ENCODE data around the gene GPD2.

Gene GPD2

DNA sequence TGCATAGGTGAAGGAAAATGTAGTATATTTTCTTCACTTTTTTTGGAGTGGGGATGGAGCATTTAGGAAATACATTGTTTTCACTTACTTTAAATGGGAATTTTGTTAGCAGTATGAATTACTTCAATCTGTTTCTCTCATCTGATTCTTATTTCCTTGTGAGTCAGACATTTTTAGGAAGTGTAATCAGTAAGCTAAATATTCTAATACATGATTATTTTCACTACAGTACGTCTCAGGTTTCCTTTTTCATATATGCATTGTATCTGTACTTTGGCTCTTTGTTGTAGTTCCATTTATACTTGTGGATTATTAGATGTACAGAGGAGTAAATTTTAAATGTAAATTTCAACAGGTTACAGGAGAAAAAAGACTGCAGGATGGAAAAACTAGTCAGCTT, 27.9 kb downstream of the GPD2 start:
- Histone ChIP-seq H3K27ac (ENCODE audit: insufficient read depth in 1 of 2, low read depth in 1 of 2, low read length in 2 of 2, poor library complexity in 1 of 2, severe bottlenecking in 2 of 2) (no peak overlapping the region), H3K9me3 (ENCODE audit: control extremely low read depth in 1 of 5, control insufficient read depth in 4 of 5, insufficient read depth in 2 of 5, low read depth in 1 of 5, low read length in 4 of 5) (no peaks in the 10 kb centered on the region), H3K27me3 (replicated peaks in 2 of 5; ENCODE audit: control insufficient read depth in 4 of 5, insufficient read depth in 5 of 5, low read length in 4 of 5) (no peaks in the 10 kb centered on the region), H3K4me3 (ENCODE audit: control insufficient read depth in 1 of 7, extremely low read depth in 1 of 7, insufficient read depth in 4 of 7, low read depth in 2 of 7, low read length in 6 of 7) (no peak overlapping the region), H3K36me3 (ENCODE audit: control insufficient read depth in 4 of 4, insufficient read depth in 4 of 4, low read length in 3 of 4) (no peaks in the 10 kb centered on the region), H3K4me1 (ENCODE audit: control extremely low read depth in 1 of 4, control insufficient read depth in 4 of 4, insufficient read depth in 4 of 4, low read length in 3 of 4) (peaks cover 0 to 9% (median 2%) of the 10 kb centered on the region in 4 experiments)
- ChIA-PET POLR2A (no interaction called here), CTCF (no interaction called here)
- DNase-seq: no peak
- no CpG with 5 or more reads among the region's 1 CpG for WGBS (ENCODE audit: insufficient coverage)

GRCh38 chr2:156465573-156465972, 29.4 kb downstream of the GPD2 start:
- ChIA-PET CTCF (interaction anchor here (1.5 kb wide), 1 partner anchor 68 kb away, joined by 3 read pairs; no protein-coding TSS in a partner anchor), POLR2A (no interaction called here)
- no CpG with 5 or more reads among the region's 2 CpGs for WGBS (ENCODE audit: insufficient coverage)
- no peak for DNase-seq
- H3K27me3 ChIP-seq (replicated peaks in 2 of 5; ENCODE audit: control insufficient read depth in 4 of 5, insufficient read depth in 5 of 5, low read length in 4 of 5): no peaks in the 10 kb centered on the region
- peaks cover 0 to 10% (median 7%) of the 10 kb centered on the region in 4 experiments for H3K4me1 ChIP-seq (ENCODE audit: control extremely low read depth in 1 of 4, control insufficient read depth in 4 of 4, insufficient read depth in 4 of 4, low read length in 3 of 4)
- H3K36me3 ChIP-seq (ENCODE audit: control insufficient read depth in 4 of 4, insufficient read depth in 4 of 4, low read length in 3 of 4): no peaks in the 10 kb centered on the region
- H3K27ac ChIP-seq (ENCODE audit: insufficient read depth in 1 of 2, low read depth in 1 of 2, low read length in 2 of 2, poor library complexity in 1 of 2, severe bottlenecking in 2 of 2): no peak overlapping the region
- H3K9me3 ChIP-seq (ENCODE audit: control extremely low read depth in 1 of 5, control insufficient read depth in 4 of 5, insufficient read depth in 2 of 5, low read depth in 1 of 5, low read length in 4 of 5): no peaks in the 10 kb centered on the region
- H3K4me3 ChIP-seq (ENCODE audit: control insufficient read depth in 1 of 7, extremely low read depth in 1 of 7, insufficient read depth in 4 of 7, low read depth in 2 of 7, low read length in 6 of 7): no peak overlapping the region

DNA sequence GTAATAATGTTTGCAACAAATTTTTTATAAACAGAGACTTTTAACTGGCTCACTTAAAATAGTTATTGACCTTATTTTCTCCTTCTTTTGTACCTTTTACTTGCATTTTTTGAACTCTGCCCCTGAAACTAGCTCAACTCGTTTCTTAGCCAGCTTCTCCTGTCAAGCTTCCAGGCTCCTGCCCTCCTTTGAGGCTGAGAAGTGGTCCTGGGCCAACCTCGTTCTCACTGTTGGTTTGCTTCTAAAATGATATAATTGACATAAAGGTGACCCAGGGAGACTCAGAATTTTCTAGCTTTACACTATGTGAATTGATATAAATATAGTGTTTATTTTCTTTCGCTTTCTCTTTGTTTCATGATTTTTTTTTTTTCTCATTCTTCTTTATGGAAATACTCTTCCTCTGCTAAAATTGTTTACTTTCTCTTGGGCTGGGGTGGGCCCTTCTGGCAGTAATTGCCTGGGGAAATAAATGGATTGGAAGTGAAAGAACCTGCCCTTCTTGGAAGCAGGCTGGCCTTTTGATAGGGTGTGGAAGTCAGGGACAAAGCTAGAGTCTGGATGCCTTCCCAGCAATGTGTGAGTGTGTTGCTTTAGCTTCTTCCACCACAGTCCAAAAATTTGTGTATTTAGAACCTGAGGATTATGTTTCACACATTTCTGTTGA, 30.7 kb downstream of the GPD2 start:
- WGBS (ENCODE audit: insufficient coverage): no CpG with 5 or more reads among the region's 3 CpGs
- H3K9me3 ChIP-seq (ENCODE audit: control extremely low read depth in 1 of 5, control insufficient read depth in 4 of 5, insufficient read depth in 2 of 5, low read depth in 1 of 5, low read length in 4 of 5): no peaks in the 10 kb centered on the region
- ChIA-PET CTCF (interaction anchor here (0.6 kb wide), 1 partner anchor 67 kb away, joined by 4 read pairs; no protein-coding TSS in a partner anchor), POLR2A (interaction anchor here (0.6 kb wide), 1 partner anchor 8 kb away, joined by 3 read pairs; no protein-coding TSS in a partner anchor)
- H3K4me3 ChIP-seq (ENCODE audit: control insufficient read depth in 1 of 7, extremely low read depth in 1 of 7, insufficient read depth in 4 of 7, low read depth in 2 of 7, low read length in 6 of 7): peak overlapping the region in 1 of 7 experiments; percentile 25
- DNase-seq: no peak
- peaks cover 0 to 19% (median 15%) of the 10 kb centered on the region in 4 experiments for H3K4me1 ChIP-seq (ENCODE audit: control extremely low read depth in 1 of 4, control insufficient read depth in 4 of 4, insufficient read depth in 4 of 4, low read length in 3 of 4)
- no peaks in the 10 kb centered on the region for H3K27me3 ChIP-seq (replicated peaks in 2 of 5; ENCODE audit: control insufficient read depth in 4 of 5, insufficient read depth in 5 of 5, low read length in 4 of 5)
- H3K36me3 ChIP-seq (ENCODE audit: control insufficient read depth in 4 of 4, insufficient read depth in 4 of 4, low read length in 3 of 4): no peaks in the 10 kb centered on the region
- no peak overlapping the region for H3K27ac ChIP-seq (ENCODE audit: insufficient read depth in 1 of 2, low read depth in 1 of 2, low read length in 2 of 2, poor library complexity in 1 of 2, severe bottlenecking in 2 of 2)

DNA sequence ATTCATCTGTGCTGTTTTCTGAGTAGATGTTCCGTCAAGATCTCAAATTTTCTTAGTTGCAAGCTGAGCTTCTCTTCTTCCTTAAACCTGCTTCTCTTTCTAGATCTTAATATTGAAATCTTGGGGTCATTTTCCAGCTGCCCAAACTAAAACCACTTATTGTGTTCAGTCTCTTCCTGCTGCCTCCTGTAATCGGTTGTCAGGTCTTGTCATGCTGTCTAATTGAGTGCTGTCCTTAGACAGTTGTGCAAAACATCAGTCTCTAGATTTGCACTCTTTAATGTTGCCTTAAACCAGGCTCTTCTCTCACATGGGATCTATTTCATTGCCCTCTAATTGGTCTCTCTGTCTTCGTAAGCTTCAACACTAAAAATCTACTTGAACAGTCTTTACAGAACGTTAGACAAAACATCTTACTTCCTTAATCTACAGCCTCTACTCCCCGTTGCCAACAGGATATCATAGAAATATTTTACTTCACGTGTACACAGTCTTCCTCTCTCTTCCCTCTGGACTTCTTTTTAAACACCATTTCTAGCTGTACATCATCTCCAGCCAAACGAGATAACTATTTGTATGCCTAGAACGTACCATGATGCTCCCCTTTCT, 34.9 kb downstream of the GPD2 start:
- H3K27ac ChIP-seq (ENCODE audit: insufficient read depth in 1 of 2, low read depth in 1 of 2, low read length in 2 of 2, poor library complexity in 1 of 2, severe bottlenecking in 2 of 2): no peak overlapping the region
- H3K4me3 ChIP-seq (ENCODE audit: control insufficient read depth in 1 of 7, extremely low read depth in 1 of 7, insufficient read depth in 4 of 7, low read depth in 2 of 7, low read length in 6 of 7): peak overlapping the region in 5 of 7 experiments; percentile 2 to 42 (median 31)
- no peaks in the 10 kb centered on the region for H3K27me3 ChIP-seq (replicated peaks in 2 of 5; ENCODE audit: control insufficient read depth in 4 of 5, insufficient read depth in 5 of 5, low read length in 4 of 5)
- peak in 2 of 3 donors; percentile 42 to 57 for DNase-seq
- H3K36me3 ChIP-seq (ENCODE audit: control insufficient read depth in 4 of 4, insufficient read depth in 4 of 4, low read length in 3 of 4): no peaks in the 10 kb centered on the region
- WGBS (ENCODE audit: insufficient coverage): 19% methylated on average over 8 of the region's 8 CpGs
- CTCF ChIA-PET: interaction anchor here (0.9 kb wide), 1 partner anchor 118 kb away, joined by 3 read pairs; no protein-coding TSS in a partner anchor
- no peaks in the 10 kb centered on the region for H3K9me3 ChIP-seq (ENCODE audit: control extremely low read depth in 1 of 5, control insufficient read depth in 4 of 5, insufficient read depth in 2 of 5, low read depth in 1 of 5, low read length in 4 of 5)
- H3K4me1 ChIP-seq (ENCODE audit: control extremely low read depth in 1 of 4, control insufficient read depth in 4 of 4, insufficient read depth in 4 of 4, low read length in 3 of 4): peaks cover 0 to 18% (median 15%) of the 10 kb centered on the region in 4 experiments
- POLR2A ChIA-PET: no interaction called here

DNA sequence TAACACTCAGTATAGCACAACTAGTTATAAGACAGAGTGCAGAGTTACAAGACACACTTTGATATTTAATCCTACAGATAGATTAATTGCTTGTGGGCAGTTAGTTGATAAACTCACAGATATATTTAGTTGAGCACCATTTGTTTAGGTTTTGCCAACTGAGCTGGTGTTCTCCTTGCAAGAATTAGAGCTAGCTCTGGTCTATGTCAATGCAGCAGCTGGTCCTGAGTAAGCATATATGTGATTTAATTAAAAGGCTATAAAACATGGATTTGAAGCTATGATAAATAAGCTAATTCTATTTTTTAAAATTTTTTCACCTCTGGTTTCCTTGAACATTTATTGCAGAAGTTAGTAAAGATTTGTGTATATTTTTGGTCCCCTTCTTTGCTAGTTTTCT, 35.6 kb downstream of the GPD2 start:
- peaks cover 0 to 1% (median 0%) of the 10 kb centered on the region in 4 experiments for H3K36me3 ChIP-seq (ENCODE audit: control insufficient read depth in 4 of 4, insufficient read depth in 4 of 4, low read length in 3 of 4)
- no peak overlapping the region for H3K27ac ChIP-seq (ENCODE audit: insufficient read depth in 1 of 2, low read depth in 1 of 2, low read length in 2 of 2, poor library complexity in 1 of 2, severe bottlenecking in 2 of 2)
- DNase-seq: no peak
- ChIA-PET POLR2A (interaction anchor here (1.1 kb wide), 1 partner anchor 10 kb away, joined by 4 read pairs; no protein-coding TSS in a partner anchor), CTCF (interaction anchor here (0.8 to 0.9 kb wide), 3 partner anchors 9 to 118 kb away, joined by 3 to 4 read pairs (median 3); no protein-coding TSS in a partner anchor)
- no peak overlapping the region for H3K4me3 ChIP-seq (ENCODE audit: control insufficient read depth in 1 of 7, extremely low read depth in 1 of 7, insufficient read depth in 4 of 7, low read depth in 2 of 7, low read length in 6 of 7)
- H3K4me1 ChIP-seq (ENCODE audit: control extremely low read depth in 1 of 4, control insufficient read depth in 4 of 4, insufficient read depth in 4 of 4, low read length in 3 of 4): peaks cover 0 to 18% (median 13%) of the 10 kb centered on the region in 4 experiments
- H3K27me3 ChIP-seq (replicated peaks in 2 of 5; ENCODE audit: control insufficient read depth in 4 of 5, insufficient read depth in 5 of 5, low read length in 4 of 5): no peaks in the 10 kb centered on the region
- H3K9me3 ChIP-seq (ENCODE audit: control extremely low read depth in 1 of 5, control insufficient read depth in 4 of 5, insufficient read depth in 2 of 5, low read depth in 1 of 5, low read length in 4 of 5): no peaks in the 10 kb centered on the region

- Histone ChIP-seq H3K36me3 (ENCODE audit: control insufficient read depth in 4 of 4, insufficient read depth in 4 of 4, low read length in 3 of 4) (peaks cover 0 to 4% (median 0%) of the 10 kb centered on the region in 4 experiments), H3K9me3 (ENCODE audit: control extremely low read depth in 1 of 5, control insufficient read depth in 4 of 5, insufficient read depth in 2 of 5, low read depth in 1 of 5, low read length in 4 of 5) (no peaks in the 10 kb centered on the region), H3K27ac (ENCODE audit: insufficient read depth in 1 of 2, low read depth in 1 of 2, low read length in 2 of 2, poor library complexity in 1 of 2, severe bottlenecking in 2 of 2) (no peak overlapping the region), H3K4me3 (ENCODE audit: control insufficient read depth in 1 of 7, extremely low read depth in 1 of 7, insufficient read depth in 4 of 7, low read depth in 2 of 7, low read length in 6 of 7) (no peak overlapping the region), H3K27me3 (replicated peaks in 2 of 5; ENCODE audit: control insufficient read depth in 4 of 5, insufficient read depth in 5 of 5, low read length in 4 of 5) (no peaks in the 10 kb centered on the region), H3K4me1 (ENCODE audit: control extremely low read depth in 1 of 4, control insufficient read depth in 4 of 4, insufficient read depth in 4 of 4, low read length in 3 of 4) (peaks cover 0 to 18% (median 12%) of the 10 kb centered on the region in 4 experiments)
- ChIA-PET POLR2A (interaction anchor here (0.6 to 1.1 kb wide), 2 partner anchors 9 to 166 kb away, joined by 4 to 5 read pairs; no protein-coding TSS in a partner anchor), CTCF (interaction anchor here (0.9 to 1.7 kb wide), 3 partner anchors 10 to 67 kb away, joined by 3 to 5 read pairs (median 3); no protein-coding TSS in a partner anchor)
- DNase-seq: peak in 2 of 3 donors; percentile 42 to 45
These were observed 36.5 kb downstream of the GPD2 start for GRCh38 chr2:156472686-156473085.

DNA sequence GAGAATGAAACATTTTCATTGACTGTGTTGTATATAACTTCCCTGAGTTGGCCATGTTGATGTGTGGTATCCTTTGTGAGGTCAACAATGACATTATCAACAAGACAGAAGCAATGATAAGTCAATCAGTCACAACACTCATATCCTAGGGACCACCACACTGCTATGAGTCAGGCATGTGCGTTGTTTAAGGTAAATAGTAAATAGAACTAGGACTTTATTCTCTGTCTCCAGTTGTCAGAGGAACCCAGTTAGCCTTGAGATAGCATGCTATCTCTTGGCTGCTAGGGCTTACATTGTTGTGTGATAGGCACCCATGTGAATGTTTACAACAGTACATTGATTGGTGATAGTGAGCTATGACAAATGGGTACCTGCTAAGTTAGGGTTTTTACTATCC, 37.3 kb downstream of the GPD2 start:
- WGBS (ENCODE audit: insufficient coverage): no CpG with 5 or more reads among the region's 1 CpG
- Histone ChIP-seq H3K4me1 (ENCODE audit: control extremely low read depth in 1 of 4, control insufficient read depth in 4 of 4, insufficient read depth in 4 of 4, low read length in 3 of 4) (peaks cover 0 to 18% (median 12%) of the 10 kb centered on the region in 4 experiments), H3K4me3 (ENCODE audit: control insufficient read depth in 1 of 7, extremely low read depth in 1 of 7, insufficient read depth in 4 of 7, low read depth in 2 of 7, low read length in 6 of 7) (no peak overlapping the region), H3K9me3 (ENCODE audit: control extremely low read depth in 1 of 5, control insufficient read depth in 4 of 5, insufficient read depth in 2 of 5, low read depth in 1 of 5, low read length in 4 of 5) (no peaks in the 10 kb centered on the region), H3K27ac (ENCODE audit: insufficient read depth in 1 of 2, low read depth in 1 of 2, low read length in 2 of 2, poor library complexity in 1 of 2, severe bottlenecking in 2 of 2) (no peak overlapping the region), H3K36me3 (ENCODE audit: control insufficient read depth in 4 of 4, insufficient read depth in 4 of 4, low read length in 3 of 4) (peaks cover 0 to 4% (median 0%) of the 10 kb centered on the region in 4 experiments), H3K27me3 (replicated peaks in 2 of 5; ENCODE audit: control insufficient read depth in 4 of 5, insufficient read depth in 5 of 5, low read length in 4 of 5) (no peaks in the 10 kb centered on the region)
- no peak for DNase-seq
- ChIA-PET CTCF (interaction anchor here (0.9 to 1.7 kb wide), 3 partner anchors 9 to 68 kb away, joined by 3 to 5 read pairs (median 3); no protein-coding TSS in a partner anchor), POLR2A (no interaction called here)
